ENCODE data around the gene ARFGEF3. TPM values are rescaled to one million over a fixed set of nuclear protein-coding genes. Genes with fewer than 3 reads are reported as not detected.

Gene ARFGEF3
- total and polyA plus RNA-seq, 2 donors (not counting 1 experiment from before 2014, with no cell fraction given): not detected

DNA sequence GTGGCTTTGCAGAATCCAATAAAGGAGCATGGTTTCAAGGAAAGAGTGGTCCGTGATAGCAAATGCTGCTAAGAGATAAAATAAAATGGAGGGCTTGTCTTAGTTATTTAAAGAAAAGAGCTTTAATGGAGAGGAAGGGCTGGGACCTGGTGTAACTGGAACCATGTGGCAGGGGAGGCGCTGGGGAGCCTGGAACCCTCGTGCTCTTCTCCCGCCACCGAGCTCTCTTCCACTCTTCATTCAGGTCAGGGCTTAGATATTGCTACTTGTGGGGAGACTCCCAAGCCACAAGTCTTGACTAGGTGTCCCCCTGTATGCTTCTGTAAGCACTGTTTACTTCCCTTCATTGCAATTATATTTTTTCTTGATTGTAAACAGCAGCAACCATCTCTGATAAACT, 15.2 kb upstream of the ARFGEF3 start:
- peaks cover 2% of the 10 kb centered on the region for H3K9me3 Mint-ChIP-seq (ENCODE audit: insufficient read depth)
- Histone ChIP-seq H3K36me3 (replicated peaks in 1 of 2; ENCODE audit: control extremely low read depth in 1 of 2, control insufficient read depth in 1 of 2, extremely low read depth in 1 of 2, insufficient read depth in 2 of 2, low read length in 1 of 2) (no peaks in the 10 kb centered on the region), H3K27me3 (replicated peaks in 1 of 4; ENCODE audit: control extremely low read depth in 1 of 4, control insufficient read depth in 3 of 4, insufficient read depth in 4 of 4, low read length in 3 of 4) (peaks cover 0 to 5% (median 2%) of the 10 kb centered on the region in 4 experiments), H3K79me2 (ENCODE audit: control insufficient read depth, insufficient read depth, low read length) (no peaks in the 10 kb centered on the region), H3K9me3 (ENCODE audit: control extremely low read depth in 1 of 3, control insufficient read depth in 2 of 3, insufficient read depth in 1 of 3, low read length in 2 of 3) (peaks cover 0 to 3% (median 0%) of the 10 kb centered on the region in 3 donors), H3K4me1 (ENCODE audit: control insufficient read depth in 2 of 2, insufficient read depth in 2 of 2, low read length in 2 of 2) (peaks cover 0 to 3% of the 10 kb centered on the region in 2 donors), H3K4me2 (replicated peaks; ENCODE audit: low read depth, low read length, poor library complexity, severe bottlenecking) (no peak overlapping the region), H3K4me3 (ENCODE audit: control extremely low read depth in 1 of 5, extremely low read depth in 1 of 5, insufficient read depth in 1 of 5, low read depth in 2 of 5, low read length in 4 of 5) (no peak overlapping the region), H3K9ac (ENCODE audit: low read length) (no peak overlapping the region), H2AFZ (ENCODE audit: insufficient read depth, low read depth, low read length, poor library complexity, severe bottlenecking) (no peak overlapping the region), H4K20me1 (ENCODE audit: control insufficient read depth, insufficient read depth, low read length, poor library complexity, severe bottlenecking) (no peaks in the 10 kb centered on the region), H3K27ac (ENCODE audit: low read length in 2 of 2) (no peak overlapping the region)
- H3K27ac Mint-ChIP-seq: no peak overlapping the region
- ChIA-PET POLR2A (no interaction called here), CTCF (interaction anchor here (1.0 kb wide), 1 partner anchor 1118 kb away, joined by 3 read pairs; no protein-coding TSS in a partner anchor)
- 89% methylated on average over 3 of the region's 5 CpGs for WGBS (ENCODE audit: insufficient coverage)
- H3K4me1 Mint-ChIP-seq: peaks cover 5% of the 10 kb centered on the region
- intact Hi-C loops (cut with micrococcal nuclease): no loop called here
- no peak overlapping the region for H3K4me3 Mint-ChIP-seq
- no peak for ATAC-seq (ENCODE audit: low read depth)
- no peak for DNase-seq
- TF ChIP-seq, protein P1, sequence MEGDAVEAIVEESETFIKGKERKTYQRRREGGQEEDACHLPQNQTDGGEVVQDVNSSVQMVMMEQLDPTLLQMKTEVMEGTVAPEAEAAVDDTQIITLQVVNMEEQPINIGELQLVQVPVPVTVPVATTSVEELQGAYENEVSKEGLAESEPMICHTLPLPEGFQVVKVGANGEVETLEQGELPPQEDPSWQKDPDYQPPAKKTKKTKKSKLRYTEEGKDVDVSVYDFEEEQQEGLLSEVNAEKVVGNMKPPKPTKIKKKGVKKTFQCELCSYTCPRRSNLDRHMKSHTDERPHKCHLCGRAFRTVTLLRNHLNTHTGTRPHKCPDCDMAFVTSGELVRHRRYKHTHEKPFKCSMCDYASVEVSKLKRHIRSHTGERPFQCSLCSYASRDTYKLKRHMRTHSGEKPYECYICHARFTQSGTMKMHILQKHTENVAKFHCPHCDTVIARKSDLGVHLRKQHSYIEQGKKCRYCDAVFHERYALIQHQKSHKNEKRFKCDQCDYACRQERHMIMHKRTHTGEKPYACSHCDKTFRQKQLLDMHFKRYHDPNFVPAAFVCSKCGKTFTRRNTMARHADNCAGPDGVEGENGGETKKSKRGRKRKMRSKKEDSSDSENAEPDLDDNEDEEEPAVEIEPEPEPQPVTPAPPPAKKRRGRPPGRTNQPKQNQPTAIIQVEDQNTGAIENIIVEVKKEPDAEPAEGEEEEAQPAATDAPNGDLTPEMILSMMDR (IDR thresholded peaks at IDR 0.05): no peak
- no peak for TF ChIP-seq EZH2 (IDR thresholded peaks at IDR 0.05; ENCODE audit: borderline replicate concordance, insufficient read depth, low read depth, low read length, poor library complexity, severe bottlenecking)
- H3K27me3 Mint-ChIP-seq: peaks cover 28% of the 10 kb centered on the region

DNA sequence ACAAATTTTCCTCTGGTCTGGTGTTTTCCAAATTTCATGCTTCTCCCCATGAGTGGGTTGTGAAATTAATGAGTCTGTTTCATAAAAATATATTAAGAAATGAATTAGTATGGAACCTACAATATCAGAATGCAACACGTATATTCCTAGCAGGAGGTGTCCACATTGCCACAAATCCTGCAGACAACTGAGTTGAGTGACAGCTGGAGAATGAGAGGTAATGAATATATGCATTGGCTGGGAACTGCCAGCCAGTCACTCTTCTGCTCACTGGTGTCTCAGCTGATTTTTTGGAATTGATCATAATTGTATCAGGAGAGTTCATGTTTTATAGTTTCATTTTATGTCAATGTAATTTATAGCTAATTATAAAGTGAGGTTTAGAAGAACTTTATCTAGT, 6.3 kb upstream of the ARFGEF3 start:
- ATAC-seq (ENCODE audit: low read depth) (no peak), DNase-seq (no peak)

More for the DNA sequence above, 6.3 kb upstream of the ARFGEF3 start:
- H3K4me3 ChIP-seq (ENCODE audit: control extremely low read depth in 1 of 5, extremely low read depth in 1 of 5, insufficient read depth in 1 of 5, low read depth in 2 of 5, low read length in 4 of 5): no peak overlapping the region
- no CpG with 5 or more reads among the region's 1 CpG for WGBS (ENCODE audit: insufficient coverage)
- Mint-ChIP-seq H3K27ac (no peak overlapping the region), H3K27me3 (peaks cover 38% of the 10 kb centered on the region), H3K4me3 (no peak overlapping the region), H3K9me3 (ENCODE audit: insufficient read depth) (no peaks in the 10 kb centered on the region), H3K4me1 (no peaks in the 10 kb centered on the region)
- H3K9ac ChIP-seq (ENCODE audit: low read length): no peak overlapping the region
- no peaks in the 10 kb centered on the region for H3K79me2 ChIP-seq (ENCODE audit: control insufficient read depth, insufficient read depth, low read length)
- H3K27ac ChIP-seq (ENCODE audit: low read length in 2 of 2): no peak overlapping the region
- no peak overlapping the region for H3K4me2 ChIP-seq (replicated peaks; ENCODE audit: low read depth, low read length, poor library complexity, severe bottlenecking)
- no peaks in the 10 kb centered on the region for H3K9me3 ChIP-seq (ENCODE audit: control extremely low read depth in 1 of 3, control insufficient read depth in 2 of 3, insufficient read depth in 1 of 3, low read length in 2 of 3)
- H3K4me1 ChIP-seq (ENCODE audit: control insufficient read depth in 2 of 2, insufficient read depth in 2 of 2, low read length in 2 of 2): no peaks in the 10 kb centered on the region
- intact Hi-C loops (cut with micrococcal nuclease): no loop called here
- no peaks in the 10 kb centered on the region for H3K36me3 ChIP-seq (replicated peaks in 1 of 2; ENCODE audit: control extremely low read depth in 1 of 2, control insufficient read depth in 1 of 2, extremely low read depth in 1 of 2, insufficient read depth in 2 of 2, low read length in 1 of 2)
- no peak for TF ChIP-seq EZH2 (IDR thresholded peaks at IDR 0.05; ENCODE audit: borderline replicate concordance, insufficient read depth, low read depth, low read length, poor library complexity, severe bottlenecking)
- TF ChIP-seq, protein P1 (IDR thresholded peaks at IDR 0.05): no peak
- H3K27me3 ChIP-seq (replicated peaks in 1 of 4; ENCODE audit: control extremely low read depth in 1 of 4, control insufficient read depth in 3 of 4, insufficient read depth in 4 of 4, low read length in 3 of 4): peaks cover 2 to 10% (median 8%) of the 10 kb centered on the region in 4 experiments
- no peaks in the 10 kb centered on the region for H4K20me1 ChIP-seq (ENCODE audit: control insufficient read depth, insufficient read depth, low read length, poor library complexity, severe bottlenecking)
- ChIA-PET CTCF (no interaction called here), POLR2A (no interaction called here)
- no peak overlapping the region for H2AFZ ChIP-seq (ENCODE audit: insufficient read depth, low read depth, low read length, poor library complexity, severe bottlenecking)
